Measurements from ENCODE around the gene INPP5A. TPM values are rescaled to one million over a fixed set of nuclear protein-coding genes. Genes with fewer than 3 reads are reported as not detected.
A peak's percentile ranks its signal among the peaks of the same experiment; 100 is the strongest.

INPP5A gene
- total RNA-seq, 2 experiments from 2014 or later: 9.1 to 9.9 TPM

DNA sequence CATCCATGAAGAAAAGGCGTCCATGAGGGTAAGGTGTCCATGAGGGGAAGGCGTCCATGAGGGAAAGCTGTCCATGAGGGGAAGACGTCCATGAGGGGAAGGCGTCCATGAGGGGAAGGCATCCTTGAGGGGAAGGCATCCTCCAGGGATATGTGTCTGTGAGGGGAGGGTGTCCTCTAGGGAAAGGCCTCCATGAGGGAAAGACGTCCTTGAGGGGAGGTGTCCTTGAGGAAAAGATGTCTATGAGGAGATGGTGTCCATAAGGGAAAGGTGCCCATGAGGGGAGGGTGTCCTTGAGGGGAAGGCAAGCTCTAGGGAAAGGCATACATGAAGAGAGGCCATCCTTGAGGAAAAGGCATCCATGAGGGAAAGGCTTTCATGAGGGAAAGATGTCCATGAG lies 92.6 kb downstream of the INPP5A start:
- no peaks in the 10 kb centered on the region for H3K9me3 Mint-ChIP-seq
- ChIA-PET CTCF (no interaction called here), POLR2A (no interaction called here)
- H3K27me3 Mint-ChIP-seq: no peaks in the 10 kb centered on the region
- peaks cover 18% of the 10 kb centered on the region for H3K4me1 Mint-ChIP-seq
- H3K4me3 Mint-ChIP-seq: no peak overlapping the region
- DNase-seq: no peak
- H3K36me3 Mint-ChIP-seq (ENCODE audit: low read depth): no peaks in the 10 kb centered on the region
- no peak overlapping the region for H3K27ac Mint-ChIP-seq

DNA sequence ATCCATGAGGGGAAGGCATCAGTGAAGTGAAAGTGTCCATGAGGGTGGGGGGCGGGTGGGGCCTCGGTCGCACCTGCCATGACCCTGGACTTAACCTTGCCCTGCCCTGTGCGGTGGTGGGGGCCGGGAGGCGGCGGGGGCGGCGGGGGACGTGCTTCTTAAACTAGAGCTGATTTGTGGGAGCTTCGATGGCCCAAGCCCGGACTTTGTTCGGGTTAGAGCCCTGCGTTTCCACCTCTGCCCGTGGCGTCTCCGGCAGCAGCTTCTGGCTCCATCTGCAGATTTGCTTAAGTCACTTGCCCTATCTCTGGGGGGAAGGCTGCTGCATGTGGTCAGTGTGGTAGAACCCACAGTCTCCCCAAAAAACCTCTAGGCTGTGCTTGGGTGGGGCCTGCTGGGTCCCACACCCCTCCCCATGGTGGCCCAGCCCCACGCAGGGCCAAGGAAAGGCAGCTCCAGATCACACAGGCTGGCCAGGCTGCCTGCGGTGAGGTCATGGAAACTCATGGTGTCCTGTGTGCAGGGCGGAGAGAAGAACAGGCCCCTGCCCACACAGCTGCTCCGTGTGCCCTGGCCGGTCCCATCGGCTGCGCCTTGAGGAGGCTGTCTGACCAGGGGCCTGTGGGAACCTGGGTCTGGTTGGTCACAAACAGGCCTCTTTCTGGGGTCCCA lies 93.2 kb downstream of the INPP5A start:
- H3K36me3 Mint-ChIP-seq (ENCODE audit: low read depth): no peaks in the 10 kb centered on the region
- POLR2A ChIA-PET: no interaction called here
- H3K27ac Mint-ChIP-seq: no peak overlapping the region
- CTCF ChIA-PET: no interaction called here
- no peak overlapping the region for H3K4me3 Mint-ChIP-seq
- H3K27me3 Mint-ChIP-seq: no peaks in the 10 kb centered on the region
- peaks cover 18% of the 10 kb centered on the region for H3K4me1 Mint-ChIP-seq
- no peaks in the 10 kb centered on the region for H3K9me3 Mint-ChIP-seq
- no peak for DNase-seq

GRCh38 chr10:132631338-132631735 lies 93.8 kb downstream of the INPP5A start:
- Mint-ChIP-seq H3K36me3 (ENCODE audit: low read depth) (no peaks in the 10 kb centered on the region), H3K4me1 (peaks cover 18% of the 10 kb centered on the region), H3K27me3 (no peaks in the 10 kb centered on the region), H3K27ac (no peak overlapping the region), H3K9me3 (no peaks in the 10 kb centered on the region), H3K4me3 (no peak overlapping the region)
- no peak for DNase-seq
- ChIA-PET POLR2A (no interaction called here), CTCF (no interaction called here)

GRCh38 chr10:132632091-132632561 lies 94.5 kb downstream of the INPP5A start:
- H3K4me1 Mint-ChIP-seq: peaks cover 19% of the 10 kb centered on the region
- H3K4me3 Mint-ChIP-seq: no peak overlapping the region
- H3K27me3 Mint-ChIP-seq: no peaks in the 10 kb centered on the region
- ChIA-PET CTCF (interaction anchor here (0.6 kb wide), 1 partner anchor 116 kb away, joined by 3 read pairs; no protein-coding TSS in a partner anchor), POLR2A (no interaction called here)
- no peaks in the 10 kb centered on the region for H3K36me3 Mint-ChIP-seq (ENCODE audit: low read depth)
- no peak for DNase-seq
- H3K27ac Mint-ChIP-seq: no peak overlapping the region
- no peaks in the 10 kb centered on the region for H3K9me3 Mint-ChIP-seq

GRCh38 chr10:132632851-132633684 lies 95.5 kb downstream of the INPP5A start:
- Mint-ChIP-seq H3K36me3 (ENCODE audit: low read depth) (no peaks in the 10 kb centered on the region), H3K4me3 (no peak overlapping the region), H3K9me3 (no peaks in the 10 kb centered on the region), H3K4me1 (peaks cover 28% of the 10 kb centered on the region), H3K27me3 (peaks cover 5% of the 10 kb centered on the region), H3K27ac (no peak overlapping the region)
- CTCF ChIA-PET: interaction anchor here (1.5 kb wide), 1 partner anchor 81 kb away, joined by 3 read pairs; no protein-coding TSS in a partner anchor
- no peak for DNase-seq
- POLR2A ChIA-PET: no interaction called here

GRCh38 chr10:132634241-132634946 lies 96.8 kb downstream of the INPP5A start:
- Mint-ChIP-seq H3K27me3 (peaks cover 5% of the 10 kb centered on the region), H3K4me1 (peaks cover 22% of the 10 kb centered on the region), H3K27ac (no peak overlapping the region), H3K4me3 (no peak overlapping the region), H3K36me3 (ENCODE audit: low read depth) (no peaks in the 10 kb centered on the region), H3K9me3 (no peaks in the 10 kb centered on the region)
- CTCF ChIA-PET: interaction anchor here (1.5 kb wide), 1 partner anchor 83 kb away, joined by 3 read pairs; no protein-coding TSS in a partner anchor
- POLR2A ChIA-PET: no interaction called here
- no peak for DNase-seq

DNA sequence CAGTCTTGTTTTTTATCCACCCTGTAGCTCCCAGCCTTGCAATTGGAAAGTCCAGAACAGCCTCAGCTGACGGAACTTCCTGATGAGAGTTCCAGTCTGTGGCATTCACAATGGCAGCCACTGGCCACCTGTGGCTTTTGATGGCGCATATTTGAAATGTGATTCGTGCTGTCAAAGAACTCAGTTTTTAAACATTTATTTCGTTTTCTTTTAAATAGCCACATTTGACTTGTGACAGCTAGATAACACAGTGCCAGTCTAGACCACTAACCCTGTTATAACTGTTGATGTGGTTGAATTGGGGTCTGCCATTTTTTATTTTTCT lies 97.3 kb downstream of the INPP5A start:
- H3K27me3 Mint-ChIP-seq: peaks cover 5% of the 10 kb centered on the region
- H3K4me1 Mint-ChIP-seq: peaks cover 18% of the 10 kb centered on the region
- H3K36me3 Mint-ChIP-seq (ENCODE audit: low read depth): no peaks in the 10 kb centered on the region
- H3K4me3 Mint-ChIP-seq: no peak overlapping the region
- DNase-seq: no peak
- H3K27ac Mint-ChIP-seq: no peak overlapping the region
- POLR2A ChIA-PET: no interaction called here
- CTCF ChIA-PET: no interaction called here
- H3K9me3 Mint-ChIP-seq: peaks cover 2% of the 10 kb centered on the region

- H3K4me1 Mint-ChIP-seq: peaks cover 15% of the 10 kb centered on the region
- peaks cover 5% of the 10 kb centered on the region for H3K27me3 Mint-ChIP-seq
- DNase-seq: no peak
- ChIA-PET POLR2A (no interaction called here), CTCF (no interaction called here)
- H3K27ac Mint-ChIP-seq: no peak overlapping the region
- no peak overlapping the region for H3K4me3 Mint-ChIP-seq
- H3K36me3 Mint-ChIP-seq (ENCODE audit: low read depth): no peaks in the 10 kb centered on the region
- H3K9me3 Mint-ChIP-seq: peaks cover 2% of the 10 kb centered on the region
Observed at GRCh38 chr10:132636358-132636757, 98.8 kb downstream of the INPP5A start.

- Mint-ChIP-seq H3K4me1 (peaks cover 15% of the 10 kb centered on the region), H3K4me3 (no peak overlapping the region), H3K27ac (peak overlapping the region; percentile 21), H3K9me3 (peaks cover 2% of the 10 kb centered on the region), H3K36me3 (ENCODE audit: low read depth) (no peaks in the 10 kb centered on the region), H3K27me3 (peaks cover 5% of the 10 kb centered on the region)
- DNase-seq: peak; percentile 26
- ChIA-PET CTCF (interaction anchor here (1.5 kb wide), 1 partner anchor 177 kb away, joined by 5 read pairs; no protein-coding TSS in a partner anchor), POLR2A (no interaction called here)
Observed at GRCh38 chr10:132637477-132638129, 100.0 kb downstream of the INPP5A start.

- no peak overlapping the region for H3K4me3 Mint-ChIP-seq
- H3K4me1 Mint-ChIP-seq: peaks cover 15% of the 10 kb centered on the region
- peaks cover 5% of the 10 kb centered on the region for H3K27me3 Mint-ChIP-seq
- H3K9me3 Mint-ChIP-seq: peaks cover 2% of the 10 kb centered on the region
- ChIA-PET POLR2A (no interaction called here), CTCF (interaction anchor here (1.5 to 2.5 kb wide), 2 partner anchors 17 to 177 kb away, joined by 5 to 6 read pairs; no protein-coding TSS in a partner anchor)
- no peaks in the 10 kb centered on the region for H3K36me3 Mint-ChIP-seq (ENCODE audit: low read depth)
- no peak overlapping the region for H3K27ac Mint-ChIP-seq
- no peak for DNase-seq
Observed at GRCh38 chr10:132638130-132638515, 100.5 kb downstream of the INPP5A start.

- DNase-seq: no peak
- CTCF ChIA-PET: interaction anchor here (1.5 to 2.5 kb wide), 2 partner anchors 16 to 179 kb away, joined by 5 to 6 read pairs; no protein-coding TSS in a partner anchor
- H3K27ac Mint-ChIP-seq: no peak overlapping the region
- H3K36me3 Mint-ChIP-seq (ENCODE audit: low read depth): no peaks in the 10 kb centered on the region
- POLR2A ChIA-PET: no interaction called here
- peaks cover 5% of the 10 kb centered on the region for H3K27me3 Mint-ChIP-seq
- H3K4me3 Mint-ChIP-seq: no peak overlapping the region
- peaks cover 2% of the 10 kb centered on the region for H3K9me3 Mint-ChIP-seq
- peaks cover 13% of the 10 kb centered on the region for H3K4me1 Mint-ChIP-seq
Observed at GRCh38 chr10:132639470-132639869, 101.9 kb downstream of the INPP5A start.

- Mint-ChIP-seq H3K27ac (no peak overlapping the region), H3K4me3 (no peak overlapping the region), H3K36me3 (ENCODE audit: low read depth) (no peaks in the 10 kb centered on the region), H3K9me3 (peaks cover 2% of the 10 kb centered on the region), H3K4me1 (peaks cover 10% of the 10 kb centered on the region), H3K27me3 (peaks cover 5% of the 10 kb centered on the region)
- DNase-seq: no peak
- ChIA-PET CTCF (interaction anchor here (2.5 kb wide), 1 partner anchor 15 kb away, joined by 6 read pairs; no protein-coding TSS in a partner anchor), POLR2A (no interaction called here)
Observed at GRCh38 chr10:132640326-132641125, 102.9 kb downstream of the INPP5A start.

Measured in activated CD4-positive, alpha-beta T cell treated with anti-CD3 and anti-CD28 coated beads, Interleukin-2, amount 10 ng/mL, durations not matched to agents 7 days and 5 days (primary cell).